Esophagus muscularis mucosa (tissue), 4 donors: ENCODE data around the gene VAPB. TPM values are rescaled to one million over a fixed set of nuclear protein-coding genes. Genes with fewer than 3 reads are reported as not detected.

ENCODE experiments used
- DNase-seq: peaks from one replicate; pipeline ENCODE4 v3.0.0-alpha.2; 2017; ENCODE audit errors: extremely low spot score
- H3K27ac ChIP-seq, 4 donors: fragments of 200-600 bp; sonication (generic); replicated peaks in 1 of 4; 1 replicate in 3 of 4; 2 replicates in 1 of 4; pipeline ENCODE4 v1.5.1; 2016 to 2019; ENCODE audit warnings: mild to moderate bottlenecking in 1 of 4
- H3K27me3 ChIP-seq, 4 donors: fragments of 200-600 bp; sonication (generic); one replicate each; pipeline versions ENCODE4 v1.5.1 to v1.6.0; 2016 to 2019
- H3K36me3 ChIP-seq, 4 donors: fragments of 200-600 bp; sonication (generic); one replicate each; pipeline ENCODE4 v1.5.1; 2016 to 2019
- H3K4me1 ChIP-seq, 4 donors: fragments of 200-600 bp; sonication (generic); one replicate each; pipeline ENCODE4 v1.5.1; 2016 to 2019
- H3K4me3 ChIP-seq, 4 donors: fragments of 200-600 bp; sonication (generic); 1 replicate in 2 of 4; 2 replicates in 2 of 4; pipeline ENCODE4 v1.5.1; 2016 to 2019; ENCODE audit warnings: mild to moderate bottlenecking in 4 of 4, moderate library complexity in 1 of 4
- H3K9me3 ChIP-seq, 4 donors: fragments of 200-600 bp; sonication (generic); 1 replicate in 3 of 4; 2 replicates in 1 of 4; pipeline ENCODE4 v1.5.1; 2016 to 2019
- EP300 ChIP-seq: sonication (generic); formaldehyde crosslinking; IDR thresholded peaks from one replicate; pipeline ENCODE4 v1.6.1; 2017; ENCODE audit warnings: antibody characterized with exemption
- POLR2A ChIP-seq: fragments of 450-650 bp; IDR thresholded peaks from one replicate; pipeline ENCODE4 v1.6.1; 2017; ENCODE audit warnings: antibody characterized with exemption, moderate library complexity, mild to moderate bottlenecking, low read depth
- POLR2AphosphoS5 ChIP-seq, 2 donors: sonication (generic); formaldehyde crosslinking; IDR thresholded peaks; one replicate each; pipeline ENCODE4 v1.6.1; 2017; ENCODE audit warnings: antibody characterized with exemption in 2 of 2
- WGBS: methylation state at CpG from one replicate; pipeline ENCODE4 v1.1.5; 2018; 5-methylcytosine and 5-hydroxymethylcytosine counted together
- intact Hi-C: fragments of 100-400 bp; cut with DNase I; formaldehyde crosslinking; loops from one replicate; pipeline ENCODE4 v1.15.1; 2023
- total RNA-seq, 4 donors: library from RNA; depleted of rRNA; stranded (reverse); fragments of >200 nt; gene quantifications; one replicate each; pipeline versions ENCODE4 v1.1.0 to v1.2.1, GENCODE V29; 2016
- TF ChIP-seq, protein P1 (sequence below), 3 experiments: fragments of 200-600 bp in 2 of 3; fragments of 450-650 bp in 1 of 3; sonication (generic) in 2 of 3; IDR thresholded peaks; one replicate each; pipeline ENCODE4 v1.5.1; 2017 to 2019; ENCODE audit warnings: antibody characterized with exemption in 3 of 3, mild to moderate bottlenecking in 2 of 3, moderate library complexity in 1 of 3

The VAPB gene
- total RNA-seq, 4 donors from 2014 or later: 24.9 to 39.0 (median 28.3) TPM

- Histone ChIP-seq H3K4me1 (peaks cover 0 to 19% (median 11%) of the 10 kb centered on the region in 4 donors), H3K27ac (no peak overlapping the region), H3K36me3 (no peaks in the 10 kb centered on the region), H3K27me3 (no peaks in the 10 kb centered on the region), H3K4me3 (no peak overlapping the region), H3K9me3 (no peaks in the 10 kb centered on the region)
- DNase-seq: no peak
- TF ChIP-seq, protein P1, sequence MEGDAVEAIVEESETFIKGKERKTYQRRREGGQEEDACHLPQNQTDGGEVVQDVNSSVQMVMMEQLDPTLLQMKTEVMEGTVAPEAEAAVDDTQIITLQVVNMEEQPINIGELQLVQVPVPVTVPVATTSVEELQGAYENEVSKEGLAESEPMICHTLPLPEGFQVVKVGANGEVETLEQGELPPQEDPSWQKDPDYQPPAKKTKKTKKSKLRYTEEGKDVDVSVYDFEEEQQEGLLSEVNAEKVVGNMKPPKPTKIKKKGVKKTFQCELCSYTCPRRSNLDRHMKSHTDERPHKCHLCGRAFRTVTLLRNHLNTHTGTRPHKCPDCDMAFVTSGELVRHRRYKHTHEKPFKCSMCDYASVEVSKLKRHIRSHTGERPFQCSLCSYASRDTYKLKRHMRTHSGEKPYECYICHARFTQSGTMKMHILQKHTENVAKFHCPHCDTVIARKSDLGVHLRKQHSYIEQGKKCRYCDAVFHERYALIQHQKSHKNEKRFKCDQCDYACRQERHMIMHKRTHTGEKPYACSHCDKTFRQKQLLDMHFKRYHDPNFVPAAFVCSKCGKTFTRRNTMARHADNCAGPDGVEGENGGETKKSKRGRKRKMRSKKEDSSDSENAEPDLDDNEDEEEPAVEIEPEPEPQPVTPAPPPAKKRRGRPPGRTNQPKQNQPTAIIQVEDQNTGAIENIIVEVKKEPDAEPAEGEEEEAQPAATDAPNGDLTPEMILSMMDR (IDR thresholded peaks at IDR 0.05): no peak
- no peak for TF ChIP-seq POLR2AphosphoS5 (IDR thresholded peaks at IDR 0.05)
- no peak for TF ChIP-seq EP300
- WGBS: 87% methylated on average over 34 of the region's 68 CpGs
- intact Hi-C loops: no loop called here
These were observed 77.9 kb downstream of the VAPB start for GRCh38 chr20:58466729-58467571.

DNA sequence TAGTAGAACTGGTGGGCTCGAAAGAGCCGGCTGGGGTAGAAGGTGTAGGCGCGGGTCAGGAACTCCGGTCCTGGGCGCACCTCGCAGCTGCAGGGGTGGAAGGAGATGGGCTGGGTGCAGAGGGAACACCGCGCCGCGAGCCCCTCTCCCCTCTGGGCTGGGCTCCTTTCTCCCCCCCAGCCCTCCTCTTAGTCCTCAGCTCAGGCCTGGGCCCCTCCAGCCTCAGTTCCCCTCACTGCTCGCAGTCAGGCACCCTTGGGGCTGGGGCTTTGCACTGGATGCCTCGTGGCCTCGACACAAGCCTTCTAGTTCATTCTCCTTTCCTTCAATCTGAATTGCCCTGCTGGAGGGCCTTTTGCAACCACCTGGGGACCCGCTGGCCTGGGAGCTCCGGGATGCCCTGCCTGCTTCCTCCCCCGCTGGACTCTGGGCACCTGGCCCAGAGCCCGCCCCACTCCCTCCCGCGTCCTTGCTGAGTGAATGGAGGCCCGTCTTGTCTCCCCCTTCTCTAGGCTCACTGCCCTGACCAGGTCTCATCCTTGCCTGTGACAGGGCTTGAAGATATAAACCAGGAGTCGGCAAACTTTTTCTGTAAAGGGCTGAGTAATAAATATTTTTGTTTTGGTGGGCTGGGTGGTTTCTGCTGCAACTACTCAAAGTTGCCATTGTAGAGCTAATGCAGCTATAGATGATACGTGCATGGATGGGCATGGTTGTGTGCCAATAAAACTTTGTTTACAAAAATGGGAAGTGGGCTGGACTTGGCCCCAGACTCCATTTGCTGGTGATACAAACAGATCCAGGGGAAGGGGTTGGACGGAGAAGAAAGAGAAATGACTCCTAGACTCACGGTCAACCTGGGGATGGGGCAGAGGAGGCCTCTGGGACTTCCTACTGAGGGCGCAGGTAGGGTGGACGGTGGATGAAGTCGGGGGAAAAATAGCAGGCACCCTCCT is 78.8 kb downstream of the VAPB start:
- H3K4me3 ChIP-seq: no peak overlapping the region
- DNase-seq: no peak
- H3K27me3 ChIP-seq: no peaks in the 10 kb centered on the region
- peaks cover 0 to 20% (median 12%) of the 10 kb centered on the region in 4 donors for H3K4me1 ChIP-seq
- H3K27ac ChIP-seq: no peak overlapping the region
- 78% methylated on average over 27 of the region's 28 CpGs for WGBS
- intact Hi-C loops: no loop called here
- no peak for TF ChIP-seq POLR2A
- TF ChIP-seq EP300: no peak
- no peak for TF ChIP-seq POLR2AphosphoS5 (IDR thresholded peaks at IDR 0.05)
- TF ChIP-seq, protein P1 (IDR thresholded peaks at IDR 0.05): no peak
- no peaks in the 10 kb centered on the region for H3K36me3 ChIP-seq
- no peaks in the 10 kb centered on the region for H3K9me3 ChIP-seq

- intact Hi-C loops: no loop called here
- H3K27me3 ChIP-seq: no peaks in the 10 kb centered on the region
- no peaks in the 10 kb centered on the region for H3K9me3 ChIP-seq
- DNase-seq: no peak
- WGBS: 89% methylated on average over 7 of the region's 12 CpGs
- no peak overlapping the region for H3K4me3 ChIP-seq
- H3K36me3 ChIP-seq: no peaks in the 10 kb centered on the region
- TF ChIP-seq, protein P1 (IDR thresholded peaks at IDR 0.05): no peak
- TF ChIP-seq POLR2AphosphoS5 (IDR thresholded peaks at IDR 0.05): no peak
- no peak for TF ChIP-seq POLR2A
- TF ChIP-seq EP300: no peak
- H3K27ac ChIP-seq: no peak overlapping the region
- peaks cover 0 to 20% (median 12%) of the 10 kb centered on the region in 4 donors for H3K4me1 ChIP-seq
These were observed 80.6 kb downstream of the VAPB start for GRCh38 chr20:58469616-58470015.

GRCh38 chr20:58470336-58471192 is 81.5 kb downstream of the VAPB start:
- TF ChIP-seq, protein P1 (IDR thresholded peaks at IDR 0.05): no peak
- TF ChIP-seq POLR2A (no peak), EP300 (no peak), POLR2AphosphoS5 (IDR thresholded peaks at IDR 0.05) (no peak)
- Histone ChIP-seq H3K27me3 (no peaks in the 10 kb centered on the region), H3K4me3 (no peak overlapping the region), H3K9me3 (no peaks in the 10 kb centered on the region), H3K4me1 (peaks cover 0 to 20% (median 12%) of the 10 kb centered on the region in 4 donors), H3K36me3 (no peaks in the 10 kb centered on the region), H3K27ac (peak overlapping the region in 1 of 4 donors; percentile 42)
- intact Hi-C loops: no loop called here
- 97% methylated on average over 14 of the region's 19 CpGs for WGBS
- DNase-seq: no peak
